NCI-H345 treated with DMSO at 0.1 percent for 48 hours (cell line): ENCODE data around the gene LAYN.
A peak's percentile ranks its signal among the peaks of the same experiment; 100 is the strongest.

Experiments
- DNase-seq: peaks from one replicate; lab custom pipeline; 2025; ENCODE audit not compliant: unreplicated experiment; lab: John Stamatoyannopoulos, UW

The LAYN gene

GRCh38 chr11:111561306-111561705 is 20.8 kb downstream of the LAYN start:
- no peak for DNase-seq

DNA sequence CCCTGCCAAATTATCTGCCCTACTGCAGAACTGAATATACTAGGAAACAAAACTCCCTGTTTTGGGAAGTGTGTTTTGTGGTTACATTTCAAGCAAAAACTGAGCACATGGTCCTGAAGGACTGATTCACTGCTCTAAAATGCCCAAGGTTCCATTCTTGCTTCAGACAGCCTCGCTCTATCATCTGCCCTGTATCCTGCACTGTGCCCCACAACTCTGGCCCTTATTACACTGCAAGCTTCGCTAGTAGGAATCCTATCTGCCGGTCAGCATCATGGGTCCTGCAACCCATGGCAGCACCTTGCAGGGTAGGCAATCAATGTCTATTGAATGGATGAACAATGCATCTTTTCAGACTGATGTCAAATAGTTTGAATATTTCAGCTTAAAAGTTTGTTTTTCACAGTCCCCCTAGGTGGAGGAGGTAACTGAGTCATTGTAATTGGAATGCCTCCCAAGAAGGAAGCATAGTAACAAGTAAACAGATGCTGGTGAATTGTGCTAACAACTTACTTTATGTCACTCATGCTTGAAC is 21.3 kb downstream of the LAYN start:
- no peak for DNase-seq

DNA sequence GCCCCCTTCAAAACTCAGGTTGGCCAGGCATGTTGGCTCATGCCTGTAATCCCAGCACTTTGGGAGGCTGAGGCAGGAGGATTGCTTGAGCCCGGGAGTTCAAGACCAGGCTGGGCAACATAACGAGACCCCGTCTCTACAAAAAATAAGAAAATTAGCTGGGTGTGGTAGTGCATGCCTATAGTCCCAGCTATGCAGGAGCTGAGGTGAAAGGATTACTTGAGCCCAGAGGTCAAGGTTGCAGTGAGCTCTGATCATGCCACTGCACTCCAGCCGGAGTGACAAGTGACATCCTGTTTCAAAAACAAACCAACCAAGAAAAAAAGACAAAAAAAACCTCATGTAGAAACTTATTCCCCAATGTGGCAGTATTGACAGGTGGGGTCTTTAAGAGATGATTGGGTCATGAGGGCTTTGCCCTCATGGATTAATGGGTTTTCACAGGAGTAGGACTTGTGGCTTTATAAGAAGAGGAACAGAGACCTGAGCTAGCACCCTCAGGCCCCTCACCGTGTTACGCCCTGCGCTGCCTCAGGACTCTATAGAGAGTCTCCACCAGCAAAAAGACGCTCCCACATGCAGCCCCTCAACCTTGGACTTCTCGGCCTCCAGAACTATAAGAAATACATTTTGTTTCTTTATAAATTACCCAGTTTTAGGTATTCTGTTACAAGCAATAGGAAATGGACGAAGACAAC is 22.3 kb downstream of the LAYN start:
- DNase-seq, result no peak

DNA sequence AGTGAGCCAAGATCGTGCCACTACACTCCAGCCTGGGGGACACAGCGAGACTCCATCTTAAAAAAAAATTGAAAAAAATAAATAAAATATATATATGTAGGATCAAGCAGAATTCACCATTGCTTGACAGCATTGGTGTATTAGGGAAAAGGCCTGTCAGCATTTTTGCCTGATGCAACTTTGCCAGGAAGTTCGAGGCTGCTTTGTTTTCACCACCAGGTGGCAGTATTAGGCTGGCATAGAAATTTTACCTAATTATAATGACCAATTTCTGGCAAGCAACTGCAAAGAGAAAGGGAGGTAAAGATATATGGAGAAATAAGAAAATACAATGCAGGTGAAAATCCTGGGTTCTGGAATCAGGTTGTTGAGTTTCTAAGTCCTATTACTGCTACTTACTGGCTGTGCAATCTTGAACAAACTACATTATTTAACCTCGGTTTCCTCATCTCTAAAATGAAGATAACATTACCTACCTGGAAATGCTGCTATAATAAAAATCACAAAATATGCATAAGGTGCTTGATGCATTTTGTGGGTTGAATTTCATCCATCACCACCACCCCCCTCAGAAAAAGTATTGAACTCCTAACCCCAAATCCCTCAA is 24.7 kb downstream of the LAYN start:
- peak; percentile 49 for DNase-seq

DNA sequence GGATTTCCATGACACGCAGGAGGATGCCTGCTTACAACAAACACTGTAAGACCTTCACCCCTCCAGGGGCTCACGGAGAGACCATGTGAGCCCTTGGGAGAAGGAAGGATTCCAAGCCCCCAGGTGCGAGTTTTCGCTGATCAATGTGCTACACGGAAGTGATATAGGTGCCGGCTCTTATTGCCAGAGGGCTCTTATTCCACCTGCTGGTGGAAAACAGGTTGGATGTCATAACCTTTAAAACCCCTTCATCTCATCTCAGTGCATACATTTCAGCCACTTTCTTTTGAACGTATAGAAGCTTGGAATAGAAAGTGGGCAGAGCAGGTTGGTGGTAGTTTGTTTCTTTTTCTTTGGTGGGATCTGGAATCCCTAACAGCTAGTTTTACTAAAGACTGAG is 25.8 kb downstream of the LAYN start:
- no peak for DNase-seq

DNA sequence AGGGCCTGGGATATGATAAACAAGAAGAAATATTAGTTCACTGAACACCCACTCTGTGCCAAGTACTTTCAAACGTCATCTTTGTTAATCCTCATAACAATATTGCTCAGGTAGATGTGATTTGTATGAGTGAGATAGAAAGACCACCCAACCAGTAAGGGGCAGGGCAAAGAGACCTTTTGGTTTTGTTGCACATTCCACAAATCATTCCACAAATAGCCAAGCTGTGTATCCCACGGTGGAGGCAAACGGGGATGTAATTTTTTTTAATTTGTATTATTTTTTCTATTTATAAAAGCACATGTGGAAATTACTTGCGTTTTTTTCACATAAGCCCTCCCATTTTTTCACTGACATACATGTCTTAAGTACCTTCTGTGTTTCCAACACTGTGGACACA is 29.0 kb downstream of the LAYN start:
- no peak for DNase-seq

DNA sequence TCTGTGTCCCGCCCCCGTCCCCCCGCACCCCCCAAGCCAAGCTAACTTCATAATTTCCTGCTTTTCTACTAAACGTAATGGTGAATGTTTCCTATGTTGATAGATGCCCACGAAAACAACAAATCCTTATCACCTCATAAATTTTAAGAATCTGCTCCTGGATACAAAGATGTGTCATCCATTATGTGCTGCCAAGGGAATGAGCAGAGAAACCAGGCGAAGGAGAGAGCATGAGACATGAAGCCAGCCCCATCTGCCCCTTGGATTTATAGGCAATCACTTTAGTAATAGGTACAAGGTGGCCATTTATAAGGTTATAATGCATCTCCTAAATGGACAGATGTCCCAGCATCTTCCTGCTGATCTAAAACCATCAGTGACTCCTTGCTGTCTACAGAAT is 30.3 kb downstream of the LAYN start:
- DNase-seq, result no peak

DNA sequence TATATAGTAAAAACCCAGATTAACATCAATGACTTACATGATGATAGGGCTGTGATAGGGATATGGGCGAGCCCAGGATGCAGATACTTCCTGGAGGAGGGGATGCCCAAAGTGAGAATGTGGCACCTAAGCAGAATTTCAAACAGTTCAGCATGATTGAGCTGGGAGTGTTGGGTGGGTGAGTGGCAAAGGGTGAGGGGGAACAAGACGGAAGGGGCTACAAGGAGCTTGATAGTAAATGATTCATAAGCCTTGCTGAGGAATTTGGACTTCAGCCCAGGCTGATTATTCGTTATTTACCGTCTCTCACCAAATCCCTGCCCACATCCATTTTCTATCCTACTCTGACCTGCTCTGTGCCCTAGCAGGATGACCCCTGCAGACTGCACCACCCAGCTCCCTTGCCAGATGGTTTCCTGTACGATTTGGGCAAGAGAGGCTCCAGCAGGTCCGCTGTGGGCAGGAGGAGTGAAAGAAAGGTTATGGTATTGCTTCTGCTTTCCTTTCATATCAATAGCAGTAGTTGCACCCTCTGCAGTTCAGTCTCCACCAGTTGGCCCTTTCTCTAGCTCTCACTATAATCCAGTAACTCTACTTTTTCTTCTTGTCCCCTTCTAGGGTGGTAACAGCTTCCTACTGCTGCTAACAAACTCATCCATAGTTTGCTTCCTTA is 31.4 kb downstream of the LAYN start:
- DNase-seq, result no peak

DNA sequence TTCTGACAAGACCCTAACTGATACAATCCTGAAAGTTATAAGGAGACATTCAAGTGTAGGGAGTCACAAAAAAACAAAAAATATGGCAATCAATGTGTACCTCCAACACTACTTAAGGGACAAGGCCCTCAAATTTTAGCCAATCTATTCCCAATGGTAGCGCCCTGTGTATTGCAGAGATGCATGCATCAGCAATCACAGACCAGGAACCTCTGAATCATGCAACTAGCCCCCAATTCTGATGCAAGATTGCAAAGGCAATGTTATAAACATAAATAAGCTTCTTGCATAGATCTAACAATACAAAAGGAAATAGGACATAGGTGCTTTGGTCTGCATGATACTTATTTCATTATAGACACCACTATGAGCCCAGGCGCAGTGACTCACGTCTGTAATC is 32.1 kb downstream of the LAYN start:
- DNase-seq, result no peak

GRCh38 chr11:111573821-111574249 is 33.3 kb downstream of the LAYN start:
- no peak for DNase-seq

- DNase-seq, result no peak
Measured at GRCh38 chr11:111574373-111575225, 34.1 kb downstream of the LAYN start.

GRCh38 chr11:111575740-111576139 is 35.2 kb downstream of the LAYN start:
- DNase-seq, result no peak

- no peak for DNase-seq
Measured at GRCh38 chr11:111577821-111578220, 37.3 kb downstream of the LAYN start.

GRCh38 chr11:111581341-111581740 is 40.8 kb downstream of the LAYN start:
- DNase-seq, result no peak

- no peak for DNase-seq
Measured at GRCh38 chr11:111582163-111582562, 41.6 kb downstream of the LAYN start.

DNA sequence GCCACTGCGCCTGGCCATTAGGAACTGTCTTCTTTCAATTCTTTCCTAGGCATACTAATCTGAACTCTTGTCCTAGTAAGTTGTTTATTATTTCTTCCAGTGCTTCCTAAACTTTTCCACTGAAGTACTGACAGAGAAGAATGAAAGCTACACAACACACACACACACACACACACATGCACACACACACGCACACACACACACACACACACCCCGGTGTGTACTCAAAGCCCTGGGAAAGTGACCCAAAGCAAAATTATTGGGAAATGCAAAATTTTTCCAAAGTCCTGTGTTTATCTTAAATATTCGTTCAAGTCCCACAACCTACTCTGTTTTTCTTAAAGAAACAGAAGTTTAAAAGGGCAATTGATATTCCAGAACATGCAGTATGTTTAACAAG is 42.4 kb downstream of the LAYN start:
- no peak for DNase-seq

DNA sequence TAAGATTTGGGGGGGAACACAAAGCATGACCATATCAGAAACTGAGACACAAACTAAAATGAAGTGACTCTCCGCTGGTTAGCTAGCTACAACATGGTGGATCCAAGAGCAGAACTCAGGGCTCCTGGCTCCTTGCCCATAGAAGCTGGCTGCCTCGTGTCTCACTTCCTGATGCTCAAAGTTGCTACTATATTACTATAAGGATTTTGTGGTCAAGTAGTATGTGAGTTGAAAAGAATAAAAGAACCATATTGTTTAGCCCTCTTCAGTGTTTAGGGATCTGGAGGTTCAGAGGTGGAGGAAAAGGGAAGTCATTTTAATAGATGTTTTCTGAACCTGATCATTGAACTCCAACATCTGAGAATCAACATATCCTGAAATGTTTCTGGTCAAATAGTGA is 44.9 kb downstream of the LAYN start:
- DNase-seq, result no peak

GRCh38 chr11:111586388-111586831 is 45.9 kb downstream of the LAYN start:
- DNase-seq, result peak; percentile 34

- DNase-seq, result no peak
Measured at GRCh38 chr11:111589114-111589513, 48.6 kb downstream of the LAYN start.

DNA sequence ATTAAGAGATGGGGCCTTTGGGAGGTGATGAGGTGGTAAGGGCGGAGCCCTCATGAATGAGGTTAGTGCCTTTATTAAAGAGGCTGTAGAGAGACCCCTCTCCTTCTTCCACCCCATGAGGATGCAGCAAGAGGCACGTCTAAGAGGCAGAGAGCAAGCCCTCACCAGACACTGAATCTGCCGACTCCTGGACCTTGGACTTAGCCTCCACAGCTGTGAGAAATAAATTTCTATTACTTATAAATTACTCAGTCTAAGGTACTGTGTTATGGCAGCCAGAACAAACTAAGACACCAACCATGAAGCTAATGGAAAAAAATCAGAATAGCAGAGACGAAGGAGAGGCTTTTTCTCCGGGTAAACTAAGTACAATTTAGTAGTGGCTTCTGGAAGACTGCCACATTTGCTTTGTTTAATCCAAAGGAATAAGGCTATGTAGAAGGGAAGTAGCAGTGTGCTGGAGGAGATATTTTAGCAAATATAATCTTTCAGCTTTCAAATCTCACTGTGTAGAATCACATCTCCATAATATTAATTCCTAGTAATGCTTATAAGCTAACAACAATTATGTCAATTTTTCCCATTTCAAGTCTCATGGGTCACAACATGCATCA is 49.5 kb downstream of the LAYN start:
- DNase-seq, result no peak
